Breast epithelium (tissue), 3 donors: ENCODE data around the gene CRTC3.
"Not testable (repeated sequence)": the region's sequence is repeated elsewhere in the genome, so short reads cannot be mapped to it uniquely, and the experiment has no call there.

Source experiments
- CTCF ChIP-seq, 3 donors: fragments of 450-650 bp; IDR thresholded peaks; one replicate each; pipeline ENCODE4 v1.5.1; 2016 to 2017; ENCODE audit warnings: antibody characterized with exemption in 3 of 3, mild to moderate bottlenecking in 3 of 3, moderate library complexity in 3 of 3
- POLR2A ChIP-seq: fragments of 450-650 bp; IDR thresholded peaks from one replicate; pipeline ENCODE4 v1.6.1; 2016; ENCODE audit warnings: antibody characterized with exemption, mild to moderate bottlenecking, moderate library complexity
- POLR2AphosphoS5 ChIP-seq, 3 donors: sonication (generic); formaldehyde crosslinking; IDR thresholded peaks; one replicate each; pipeline ENCODE4 v1.6.1; 2017; ENCODE audit warnings: antibody characterized with exemption in 3 of 3

- not testable (repeated sequence) for TF ChIP-seq CTCF (IDR thresholded peaks at IDR 0.05); POLR2AphosphoS5 (IDR thresholded peaks at IDR 0.05); POLR2A
Observed at GRCh38 chr15:90510781-90511180, 18.9 kb upstream of the CRTC3 start.
